DMS153 (cell line): ENCODE data around the gene CRYGD.
"Not testable (repeated sequence)": the region's sequence is repeated elsewhere in the genome, so short reads cannot be mapped to it uniquely, and the experiment has no call there.

ENCODE experiments used
- DNase-seq: peaks from one replicate; lab custom pipeline; 2025; lab: John Stamatoyannopoulos, UW

Gene CRYGD

GRCh38 chr2:208124013-208124715 lies at the start of gene CRYGD:
TSS of gene CRYGD (minus strand) at chr2:208124524. CDS start at chr2:208124473, 51 bp downstream.
- not testable (repeated sequence) for DNase-seq

GRCh38 chr2:208172125-208172524 lies 47.8 kb upstream of the CRYGD start:
- no peak for DNase-seq

GRCh38 chr2:208164951-208165755 lies 40.8 kb upstream of the CRYGD start:
- no peak for DNase-seq

- no peak for DNase-seq
These were observed 39.2 kb upstream of the CRYGD start, which contains the start of gene CRYGA for GRCh38 chr2:208163489-208163888. TSS of gene CRYGA (minus strand) at chr2:208163589. CDS start at chr2:208163556, 33 bp downstream.

GRCh38 chr2:208156439-208156838 lies 32.1 kb upstream of the CRYGD start:
- no peak for DNase-seq

GRCh38 chr2:208153156-208153555 lies 28.8 kb upstream of the CRYGD start:
- DNase-seq: no peak

GRCh38 chr2:208150956-208151355 lies 26.6 kb upstream of the CRYGD start:
- no peak for DNase-seq

- DNase-seq: no peak
These were observed 25.8 kb upstream of the CRYGD start for GRCh38 chr2:208150094-208150493.

- no peak for DNase-seq
These were observed 24.5 kb upstream of the CRYGD start for GRCh38 chr2:208148803-208149202.

- no peak for DNase-seq
These were observed 23.4 kb upstream of the CRYGD start for GRCh38 chr2:208147759-208148158.

GRCh38 chr2:208147008-208147407 lies 22.7 kb upstream of the CRYGD start:
- DNase-seq: no peak

- DNase-seq: no peak
These were observed 21.7 kb upstream of the CRYGD start, which contains the start of gene CRYGB for GRCh38 chr2:208146006-208146405. TSS of gene CRYGB (minus strand) at chr2:208146158. CDS start at chr2:208146120, 38 bp downstream.

GRCh38 chr2:208142925-208143799 lies 18.8 kb upstream of the CRYGD start:
- peak; percentile 65 for DNase-seq

- DNase-seq: peak; percentile 87
These were observed 18.1 kb upstream of the CRYGD start for GRCh38 chr2:208142240-208142924.

GRCh38 chr2:208139447-208139846 lies 15.1 kb upstream of the CRYGD start:
- no peak for DNase-seq

- DNase-seq: not testable (repeated sequence)
These were observed 14.0 kb upstream of the CRYGD start for GRCh38 chr2:208138334-208138733.

- no peak for DNase-seq
These were observed 12.4 kb upstream of the CRYGD start for GRCh38 chr2:208136716-208137094.

GRCh38 chr2:208135794-208136715 lies 11.7 kb upstream of the CRYGD start:
- DNase-seq: no peak

- no peak for DNase-seq
These were observed 10.7 kb upstream of the CRYGD start for GRCh38 chr2:208134928-208135586.

- no peak for DNase-seq
These were observed 6.4 kb upstream of the CRYGD start for GRCh38 chr2:208130712-208131110.
